ENCODE data around the gene ANO3.

DNA sequence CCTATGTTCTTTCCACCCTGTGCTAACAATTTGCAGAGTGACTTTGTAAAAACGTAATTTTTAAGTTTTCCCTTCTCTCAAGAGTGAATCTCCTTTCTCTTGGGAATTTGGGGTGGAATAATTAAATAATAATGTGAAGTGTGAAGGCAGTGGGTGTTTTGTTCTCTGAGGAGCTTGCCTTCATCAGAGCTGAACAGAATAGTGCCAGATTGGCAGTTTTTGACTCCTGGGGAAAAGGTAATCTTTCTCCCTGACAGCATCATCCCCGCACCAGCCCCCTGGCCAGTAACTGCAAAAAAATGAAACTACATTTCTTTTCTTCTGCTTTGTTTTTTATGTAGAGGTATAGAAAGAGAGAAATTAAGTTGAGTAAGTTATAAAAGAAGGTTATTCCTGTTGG, 180.3 kb downstream of the ANO3 start:
- TF ChIP-seq, protein P1, sequence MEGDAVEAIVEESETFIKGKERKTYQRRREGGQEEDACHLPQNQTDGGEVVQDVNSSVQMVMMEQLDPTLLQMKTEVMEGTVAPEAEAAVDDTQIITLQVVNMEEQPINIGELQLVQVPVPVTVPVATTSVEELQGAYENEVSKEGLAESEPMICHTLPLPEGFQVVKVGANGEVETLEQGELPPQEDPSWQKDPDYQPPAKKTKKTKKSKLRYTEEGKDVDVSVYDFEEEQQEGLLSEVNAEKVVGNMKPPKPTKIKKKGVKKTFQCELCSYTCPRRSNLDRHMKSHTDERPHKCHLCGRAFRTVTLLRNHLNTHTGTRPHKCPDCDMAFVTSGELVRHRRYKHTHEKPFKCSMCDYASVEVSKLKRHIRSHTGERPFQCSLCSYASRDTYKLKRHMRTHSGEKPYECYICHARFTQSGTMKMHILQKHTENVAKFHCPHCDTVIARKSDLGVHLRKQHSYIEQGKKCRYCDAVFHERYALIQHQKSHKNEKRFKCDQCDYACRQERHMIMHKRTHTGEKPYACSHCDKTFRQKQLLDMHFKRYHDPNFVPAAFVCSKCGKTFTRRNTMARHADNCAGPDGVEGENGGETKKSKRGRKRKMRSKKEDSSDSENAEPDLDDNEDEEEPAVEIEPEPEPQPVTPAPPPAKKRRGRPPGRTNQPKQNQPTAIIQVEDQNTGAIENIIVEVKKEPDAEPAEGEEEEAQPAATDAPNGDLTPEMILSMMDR (IDR thresholded peaks at IDR 0.05) = no peak
- TF ChIP-seq POLR2A (IDR thresholded peaks at IDR 0.05) = no peak

Measured in right lobe of liver (tissue), 4 donors.